ENCODE measurements around the gene FYN. TPM values are rescaled to one million over a fixed set of nuclear protein-coding genes. Genes with fewer than 3 reads are reported as not detected.

FYN gene
- total and polyA plus RNA-seq, 2 of the 4 experiments (the other 2 are of a cell fraction): 30.8 to 36.4 TPM

GRCh38 chr6:111646034-111646433 is 227.2 kb downstream of the FYN start:
- Histone ChIP-seq H3K14ac (replicated peaks; ENCODE audit: low read depth, low read length) (no peak overlapping the region), H3K4me2 (ENCODE audit: low read depth, low read length) (no peak overlapping the region), H3K56ac (ENCODE audit: extremely low read depth, insufficient read depth, low read length) (no peak overlapping the region), H4K20me1 (ENCODE audit: insufficient read depth, low read length) (no peaks in the 10 kb centered on the region), H3K27me3 (ENCODE audit: control insufficient read depth, insufficient read depth, low read length) (no peaks in the 10 kb centered on the region), H3K79me1 (ENCODE audit: low read depth in 1 of 2, low read length in 2 of 2) (no peaks in the 10 kb centered on the region), H3K9me3 (ENCODE audit: control insufficient read depth, insufficient read depth, low read length) (no peaks in the 10 kb centered on the region), H3K36me3 (ENCODE audit: control insufficient read depth, insufficient read depth, low read length) (no peaks in the 10 kb centered on the region), H2AFZ (replicated peaks; ENCODE audit: low read length, poor library complexity) (no peak overlapping the region), H3K9ac (ENCODE audit: low read depth, low read length) (no peak overlapping the region), H3K4me1 (ENCODE audit: control insufficient read depth, insufficient read depth, low read length) (no peaks in the 10 kb centered on the region; the same call in none of the 2 replicates), H3K9me1 (ENCODE audit: insufficient read depth, low read length) (peaks cover 2% of the 10 kb centered on the region; the same call in 1 of the 2 replicates), H2BK120ac (ENCODE audit: low read depth, low read length) (no peak overlapping the region), H4K91ac (ENCODE audit: insufficient read depth, low read depth, low read length) (no peak overlapping the region), H2BK20ac (ENCODE audit: low read depth, low read length) (no peak overlapping the region), H3K4me3 (ENCODE audit: insufficient read depth, low read depth, low read length) (no peak overlapping the region), H2AK5ac (ENCODE audit: low read depth, low read length) (no peak overlapping the region), H2BK15ac (ENCODE audit: low read depth, low read length) (no peak overlapping the region), H4K8ac (ENCODE audit: low read depth in 2 of 2, low read length in 2 of 2) (no peak overlapping the region), H3K18ac (ENCODE audit: low read depth, low read length) (no peak overlapping the region), H3K27ac (ENCODE audit: insufficient read depth, low read length) (no peak overlapping the region), H3K23ac (ENCODE audit: low read depth, low read length) (no peak overlapping the region), H2AK9ac (replicated peaks; ENCODE audit: low read depth, low read length, poor library complexity) (no peak overlapping the region), H2BK5ac (ENCODE audit: low read depth, low read length, poor library complexity, severe bottlenecking) (no peak overlapping the region), H3K4ac (ENCODE audit: low read depth, low read length) (no peak overlapping the region), H4K5ac (ENCODE audit: low read depth, low read length) (no peak overlapping the region)
- no peak for TF ChIP-seq FOS (IDR thresholded peaks at IDR 0.05; ENCODE audit: low read depth, low read length)
- TF ChIP-seq MXI1 (IDR thresholded peaks at IDR 0.05; ENCODE audit: borderline replicate concordance, low read depth, low read length): no peak
- TF ChIP-seq NFE2L2 (IDR thresholded peaks at IDR 0.05; ENCODE audit: low read depth, low read length): no peak
- TF ChIP-seq RAD21 (IDR thresholded peaks at IDR 0.05; ENCODE audit: low read length): no peak
- TF ChIP-seq USF2 (IDR thresholded peaks at IDR 0.05; ENCODE audit: low read depth, low read length): no peak
- TF ChIP-seq RCOR1 (IDR thresholded peaks at IDR 0.05; ENCODE audit: insufficient replicate concordance, low read length): no peak
- TF ChIP-seq CHD1 (IDR thresholded peaks at IDR 0.05; ENCODE audit: low read depth, low read length): no peak
- TF ChIP-seq, protein P1, sequence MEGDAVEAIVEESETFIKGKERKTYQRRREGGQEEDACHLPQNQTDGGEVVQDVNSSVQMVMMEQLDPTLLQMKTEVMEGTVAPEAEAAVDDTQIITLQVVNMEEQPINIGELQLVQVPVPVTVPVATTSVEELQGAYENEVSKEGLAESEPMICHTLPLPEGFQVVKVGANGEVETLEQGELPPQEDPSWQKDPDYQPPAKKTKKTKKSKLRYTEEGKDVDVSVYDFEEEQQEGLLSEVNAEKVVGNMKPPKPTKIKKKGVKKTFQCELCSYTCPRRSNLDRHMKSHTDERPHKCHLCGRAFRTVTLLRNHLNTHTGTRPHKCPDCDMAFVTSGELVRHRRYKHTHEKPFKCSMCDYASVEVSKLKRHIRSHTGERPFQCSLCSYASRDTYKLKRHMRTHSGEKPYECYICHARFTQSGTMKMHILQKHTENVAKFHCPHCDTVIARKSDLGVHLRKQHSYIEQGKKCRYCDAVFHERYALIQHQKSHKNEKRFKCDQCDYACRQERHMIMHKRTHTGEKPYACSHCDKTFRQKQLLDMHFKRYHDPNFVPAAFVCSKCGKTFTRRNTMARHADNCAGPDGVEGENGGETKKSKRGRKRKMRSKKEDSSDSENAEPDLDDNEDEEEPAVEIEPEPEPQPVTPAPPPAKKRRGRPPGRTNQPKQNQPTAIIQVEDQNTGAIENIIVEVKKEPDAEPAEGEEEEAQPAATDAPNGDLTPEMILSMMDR (conservative IDR thresholded peaks at IDR 0.05; ENCODE audit: low read depth, low read length): no peak
- no peak for TF ChIP-seq POLR2A (IDR thresholded peaks at IDR 0.05; ENCODE audit: low read depth, low read length)
- no peak for TF ChIP-seq CEBPB (IDR thresholded peaks at IDR 0.05; ENCODE audit: low read depth, low read length)
- TF ChIP-seq MAZ (IDR thresholded peaks at IDR 0.05; ENCODE audit: borderline replicate concordance, low read depth, low read length): no peak
- TF ChIP-seq RFX5 (IDR thresholded peaks at IDR 0.05; ENCODE audit: low read depth, low read length): no peak
- TF ChIP-seq, protein P2, sequence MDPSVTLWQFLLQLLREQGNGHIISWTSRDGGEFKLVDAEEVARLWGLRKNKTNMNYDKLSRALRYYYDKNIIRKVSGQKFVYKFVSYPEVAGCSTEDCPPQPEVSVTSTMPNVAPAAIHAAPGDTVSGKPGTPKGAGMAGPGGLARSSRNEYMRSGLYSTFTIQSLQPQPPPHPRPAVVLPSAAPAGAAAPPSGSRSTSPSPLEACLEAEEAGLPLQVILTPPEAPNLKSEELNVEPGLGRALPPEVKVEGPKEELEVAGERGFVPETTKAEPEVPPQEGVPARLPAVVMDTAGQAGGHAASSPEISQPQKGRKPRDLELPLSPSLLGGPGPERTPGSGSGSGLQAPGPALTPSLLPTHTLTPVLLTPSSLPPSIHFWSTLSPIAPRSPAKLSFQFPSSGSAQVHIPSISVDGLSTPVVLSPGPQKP (IDR thresholded peaks at IDR 0.05; ENCODE audit: borderline replicate concordance, low read depth, low read length): no peak
- TF ChIP-seq SMC3 (IDR thresholded peaks at IDR 0.05; ENCODE audit: low read depth, low read length): no peak
- no peak for TF ChIP-seq BHLHE40 (IDR thresholded peaks at IDR 0.05; ENCODE audit: low read depth, low read length)
- TF ChIP-seq MAFK (IDR thresholded peaks at IDR 0.05; ENCODE audit: low read depth, low read length): no peak
- no CpG with 5 or more reads among the region's 2 CpGs for WGBS, 2 experiments (ENCODE audit: extremely low coverage in 2 of 2, insufficient read length in 1 of 2)
- POLR2A ChIA-PET (ENCODE audit: unreplicated experiment): no interaction called here
- no peak for ATAC-seq (ENCODE audit: low read depth)
- intact Hi-C loops (cut with micrococcal nuclease): no loop called here
- BruUV-seq (replicated peaks): no TSS peak
- DNase-seq: no peak
- dilution Hi-C loops (cut with HindIII; ENCODE audit: low sequenced_read_pairs, unreplicated experiment): no loop called here
- CTCF ChIA-PET: interaction anchor here (0.6 kb wide), 1 partner anchor 472 kb away, joined by 7 read pairs; no protein-coding TSS in a partner anchor
- in situ Hi-C loops (cut with MboI; ENCODE audit: low sequenced_read_pairs): no loop called here

Data from IMR-90 (cell line).